A549 (cell line): Measurements from ENCODE around the gene AP3B1. TPM values are rescaled to one million over a fixed set of nuclear protein-coding genes. Genes with fewer than 3 reads are reported as not detected.

Source experiments
- ATAC-seq, 2 experiments: fragments of 200-7000 bp in 1 of 2; fragments of >200 bp in 1 of 2; cut with Nextera tagmentation in 1 of 2; cut with Tn5 transposase in 1 of 2; 3 replicates each; pipeline versions ENCODE4 v1.8.0 to v1.9.1; 2018 to 2020; ENCODE audit warnings: mild to moderate bottlenecking in 1 of 2, moderate library complexity in 1 of 2
- CTCF ChIA-PET: fragments of 300-600 bp; sonication (Branson Sonifier 250); formaldehyde crosslinking; extraction: SDS; loops from one replicate; lab custom pipeline; 2021; ENCODE audit warnings: antibody characterized with exemption, inconsistent platforms; lab: Yijun Ruan, JAX
- POLR2A ChIA-PET: fragments of 350-600 bp; formaldehyde crosslinking; extraction: SDS; loops from one replicate; lab custom pipeline; 2021; ENCODE audit warnings: antibody characterized with exemption, inconsistent platforms; lab: Yijun Ruan, JAX
- DNase-seq, 2 experiments: peaks; one replicate each; pipeline versions ENCODE4 v3.0.0 to v3.0.0-alpha.2; 2011 to 2016; ENCODE audit warnings: low read depth in 1 of 2, low spot score in 1 of 2
- FAIRE-seq: peaks from 2 replicates; lab custom pipeline; 2011; peaks lifted over from hg19 to GRCh38; lab: Jason Lieb, UNC
- H3K27ac ChIP-seq, 2 experiments: fragments of >200 bp; sonication (Bioruptor Twin); formaldehyde crosslinking; 3 replicates each; pipeline ENCODE4 v1.5.1; 2016 to 2017
- H3K4me1 ChIP-seq: fragments of >200 bp; sonication (Bioruptor Twin); formaldehyde crosslinking; 3 replicates; pipeline ENCODE4 v1.6.1; 2016
- H3K4me2 ChIP-seq: fragments of >200 bp; sonication (Bioruptor Twin); formaldehyde crosslinking; 3 replicates; pipeline ENCODE4 v1.6.1; 2016
- H3K4me3 ChIP-seq: fragments of >200 bp; sonication (Bioruptor Twin); formaldehyde crosslinking; 3 replicates; pipeline ENCODE4 v1.5.1; 2016
- H3K9me3 ChIP-seq: fragments of >200 bp; sonication (Bioruptor Twin); formaldehyde crosslinking; 3 replicates; pipeline ENCODE4 v1.6.1; 2016
- ATOH8 ChIP-seq: fragments of 250-450 bp; sonication (Bioruptor Pico); IDR thresholded peaks from 2 replicates; pipeline ENCODE4 v1.5.0; 2020; ENCODE audit warnings: low read depth, mild to moderate bottlenecking, moderate library complexity
- CBX8 ChIP-seq: fragments of 200-600 bp; sonication (generic); IDR thresholded peaks from 2 replicates; pipeline ENCODE4 v1.6.1; 2016
- CEBPB ChIP-seq, 2 experiments: fragments of >200 bp in 1 of 2; sonication (Bioruptor Twin) in 1 of 2; formaldehyde crosslinking in 1 of 2; IDR thresholded peaks; 2 replicates each; pipeline ENCODE4 v1.6.1; 2012 to 2016
- E2F6 ChIP-seq: IDR thresholded peaks from 2 replicates; pipeline ENCODE4 v1.6.1; 2012; ENCODE audit warnings: low read depth, borderline replicate concordance
- EHMT2 ChIP-seq: fragments of 200-600 bp; sonication (generic); IDR thresholded peaks from 2 replicates; pipeline ENCODE4 v1.6.1; 2016; ENCODE audit warnings: antibody characterized with exemption, low read depth, mild to moderate bottlenecking, moderate library complexity
- FOSB ChIP-seq: fragments of 250-450 bp; sonication (Bioruptor Pico); IDR thresholded peaks from 2 replicates; pipeline ENCODE4 v1.5.0; 2020; ENCODE audit warnings: mild to moderate bottlenecking, moderate library complexity
- FOSL2 ChIP-seq, 2 experiments: fragments of 450-650 bp in 1 of 2; fragments of >200 bp in 1 of 2; sonication (Bioruptor Twin) in 1 of 2; formaldehyde crosslinking; IDR thresholded peaks; 2 replicates each; pipeline versions ENCODE4 v1.5.0 to v1.6.1; 2016 to 2020; ENCODE audit warnings: mild to moderate bottlenecking in 1 of 2, moderate library complexity in 1 of 2
- GATA3 ChIP-seq: IDR thresholded peaks from 2 replicates; pipeline ENCODE4 v1.6.1; 2012; ENCODE audit warnings: borderline replicate concordance
- HDAC2 ChIP-seq: fragments of 200-600 bp; sonication (generic); IDR thresholded peaks from 2 replicates; pipeline ENCODE4 v1.6.1; 2016
- HES2 ChIP-seq: fragments of >200 bp; sonication (Bioruptor Twin); formaldehyde crosslinking; IDR thresholded peaks from 2 replicates; pipeline ENCODE4 v1.6.1; 2016
- HEYL ChIP-seq: fragments of 250-450 bp; sonication (Bioruptor Pico); IDR thresholded peaks from 2 replicates; pipeline ENCODE4 v1.8.0; 2021; ENCODE audit warnings: mild to moderate bottlenecking, moderate library complexity
- HOXA7 ChIP-seq: fragments of 250-450 bp; sonication (Bioruptor Pico); IDR thresholded peaks from 2 replicates; pipeline ENCODE4 v1.5.0; 2020; ENCODE audit warnings: mild to moderate bottlenecking, moderate library complexity
- HOXB13 ChIP-seq: fragments of 250-450 bp; sonication (Bioruptor Pico); IDR thresholded peaks from 2 replicates; pipeline ENCODE4 v1.5.0; 2020; ENCODE audit warnings: low read depth, mild to moderate bottlenecking, moderate library complexity
- JUN ChIP-seq, 2 experiments: fragments of >200 bp; sonication (Bioruptor Twin); formaldehyde crosslinking; IDR thresholded peaks; 2 replicates in 1 of 2; 3 replicates in 1 of 2; pipeline ENCODE4 v1.6.1; 2016 to 2017
- KDM5A ChIP-seq: fragments of 200-600 bp; sonication (generic); IDR thresholded peaks from 2 replicates; pipeline ENCODE4 v1.6.1; 2016; ENCODE audit warnings: antibody characterized with exemption, mild to moderate bottlenecking
- MYC ChIP-seq: IDR thresholded peaks from 2 replicates; pipeline ENCODE4 v1.6.1; 2012; ENCODE audit warnings: mild to moderate bottlenecking, inconsistent platforms, low read length, improper control_type of control experiment, borderline replicate concordance
- NFE2L2 ChIP-seq: fragments of 150-350 bp; conservative IDR thresholded peaks from 2 replicates; pipeline ENCODE4 v1.6.1; 2014; ENCODE audit warnings: low read length
- NR3C1 ChIP-seq: fragments of >200 bp; sonication (Bioruptor Twin); formaldehyde crosslinking; IDR thresholded peaks from 3 replicates; pipeline ENCODE4 v1.6.1; 2017
- PHF8 ChIP-seq: fragments of 200-600 bp; sonication (generic); IDR thresholded peaks from 2 replicates; pipeline ENCODE4 v1.6.1; 2016; ENCODE audit warnings: low read depth, mild to moderate bottlenecking, antibody characterized with exemption, moderate library complexity, borderline replicate concordance
- POLR2AphosphoS2 ChIP-seq: conservative IDR thresholded peaks from 2 replicates; pipeline ENCODE4 v1.6.1; 2012; ENCODE audit warnings: low read length, improper control_type of control experiment, inconsistent platforms
- RAD21 ChIP-seq, 2 experiments: fragments of >200 bp in 1 of 2; sonication (Bioruptor Twin) in 1 of 2; formaldehyde crosslinking in 1 of 2; IDR thresholded peaks in 1 of 2; conservative IDR thresholded peaks in 1 of 2; 2 replicates in 1 of 2; 3 replicates in 1 of 2; pipeline ENCODE4 v1.6.1; 2012 to 2018; ENCODE audit warnings: inconsistent platforms in 1 of 2
- RCOR1 ChIP-seq: fragments of 150-350 bp; IDR thresholded peaks from 2 replicates; pipeline ENCODE4 v1.6.1; 2014; ENCODE audit warnings: antibody characterized with exemption, low read length, low read depth
- SMC3 ChIP-seq: fragments of >200 bp; sonication (Bioruptor Twin); formaldehyde crosslinking; IDR thresholded peaks from 3 replicates; pipeline ENCODE4 v1.6.1; 2018; ENCODE audit warnings: inconsistent platforms
- ZNF302 ChIP-seq: fragments of 250-450 bp; sonication (Bioruptor Pico); IDR thresholded peaks from 2 replicates; pipeline ENCODE4 v1.9.0; 2021; ENCODE audit warnings: inconsistent platforms, mild to moderate bottlenecking, moderate library complexity
- ZSCAN20 ChIP-seq: fragments of 250-450 bp; sonication (Bioruptor Pico); IDR thresholded peaks from 2 replicates; pipeline ENCODE4 v1.8.0; 2022; ENCODE audit warnings: mild to moderate bottlenecking, moderate library complexity
- whole genome bisulfite sequencing: methylation state at CpG from one replicate; pipeline ENCODE4 v1.1.6; 2017; ENCODE audit errors: missing lambda C conversion rate; 5-methylcytosine and 5-hydroxymethylcytosine counted together
- polyA plus RNA-seq, 4 experiments: library from polyadenylated mRNA; depleted of rRNA in 3 of 4; stranded (reverse); fragments of >200 nt; fragmentation: RNase III in 1 of 4; extraction: RNeasy Plus Mini Kit Qiagen cat#74134 plus additional on column Dnase treatment in 1 of 4; gene quantifications; 2 replicates in 3 of 4; 3 replicates in 1 of 4; pipeline ENCODE4 v1.2.3, GENCODE V29; 2011 to 2017
- TF ChIP-seq, protein P1 (sequence below): IDR thresholded peaks from 2 replicates; pipeline ENCODE4 v1.6.1; 2012
- TF ChIP-seq, protein P2 (sequence below): fragments of 200-600 bp; sonication (generic); IDR thresholded peaks from 2 replicates; pipeline ENCODE4 v1.6.1; 2016; ENCODE audit warnings: antibody characterized with exemption, mild to moderate bottlenecking, moderate library complexity

The AP3B1 gene
- polyA plus RNA-seq, 2 of the 4 experiments (the other 2 are of a cell fraction), result 52.4 to 70.5 TPM

GRCh38 chr5:78213799-78214198 is 80.7 kb downstream of the AP3B1 start:
- H3K4me1 ChIP-seq, result peaks cover 38% of the 10 kb centered on the region
- TF ChIP-seq ZNF302 (CRISPR knock-in tag) (no peak), ATOH8 (CRISPR knock-in tag) (no peak), E2F6 (no peak), MYC (no peak), CEBPB (IDR thresholded peaks at IDR 0.05) (no peak), CBX8 (no peak), GATA3 (no peak), RCOR1 (no peak), HOXB13 (CRISPR knock-in tag) (no peak), HDAC2 (no peak), HES2 (no peak), FOSB (no peak), HOXA7 (CRISPR knock-in tag) (no peak), JUN (IDR thresholded peaks at IDR 0.05) (no peak)
- ATAC-seq, result no peak
- no peak overlapping the region for H3K4me3 ChIP-seq
- no peak for DNase-seq
- peak overlapping the region; percentile 78; the same call in 2 of the 3 replicates for H3K4me2 ChIP-seq
- POLR2A ChIA-PET, result no interaction called here
- peak overlapping the region in 1 of 2 experiments; percentile 50; a peak in 2 of 6 replicates for H3K27ac ChIP-seq
- H3K9me3 ChIP-seq, result no peaks in the 10 kb centered on the region
- FAIRE-seq, result no peak
- 79% methylated on average over 3 of the region's 3 CpGs for WGBS
- CTCF ChIA-PET, result no interaction called here

DNA sequence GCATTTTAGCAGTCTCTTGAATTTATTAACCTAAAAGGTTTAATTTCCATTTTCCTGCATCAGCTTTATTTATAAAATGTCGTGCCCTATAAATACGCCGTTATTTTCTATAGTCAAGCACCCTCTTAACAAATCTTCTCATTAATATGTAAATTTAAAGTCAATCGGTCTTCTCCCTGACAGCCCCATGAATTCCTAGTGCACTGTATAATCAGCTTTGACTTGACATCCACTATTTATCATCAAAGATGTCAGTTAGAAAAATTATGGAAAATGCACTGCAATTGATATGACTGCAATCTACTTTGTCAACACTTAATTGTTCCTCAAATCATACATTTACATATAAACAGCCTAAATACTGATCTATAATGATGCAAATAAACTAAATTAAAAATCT is 83.4 kb downstream of the AP3B1 start:
- no peak overlapping the region for H3K4me3 ChIP-seq
- H3K4me1 ChIP-seq, result peaks cover 23% of the 10 kb centered on the region
- ChIA-PET POLR2A (no interaction called here), CTCF (no interaction called here)
- TF ChIP-seq ATOH8 (CRISPR knock-in tag) (no peak), NR3C1 (no peak), GATA3 (no peak), PHF8 (no peak), CBX8 (no peak)
- TF ChIP-seq, protein P1, sequence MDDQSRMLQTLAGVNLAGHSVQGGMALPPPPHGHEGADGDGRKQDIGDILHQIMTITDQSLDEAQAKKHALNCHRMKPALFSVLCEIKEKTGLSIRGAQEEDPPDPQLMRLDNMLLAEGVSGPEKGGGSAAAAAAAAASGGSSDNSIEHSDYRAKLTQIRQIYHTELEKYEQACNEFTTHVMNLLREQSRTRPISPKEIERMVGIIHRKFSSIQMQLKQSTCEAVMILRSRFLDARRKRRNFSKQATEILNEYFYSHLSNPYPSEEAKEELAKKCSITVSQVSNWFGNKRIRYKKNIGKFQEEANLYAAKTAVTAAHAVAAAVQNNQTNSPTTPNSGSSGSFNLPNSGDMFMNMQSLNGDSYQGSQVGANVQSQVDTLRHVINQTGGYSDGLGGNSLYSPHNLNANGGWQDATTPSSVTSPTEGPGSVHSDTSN, result no peak
- DNase-seq (no peak), FAIRE-seq (no peak), ATAC-seq (no peak)
- H3K27ac ChIP-seq, result no peak overlapping the region
- no peaks in the 10 kb centered on the region for H3K9me3 ChIP-seq
- WGBS, result 94% methylated on average over 4 of the region's 4 CpGs
- H3K4me2 ChIP-seq, result no peak overlapping the region

GRCh38 chr5:78204241-78204640 is 90.3 kb downstream of the AP3B1 start:
- ChIA-PET POLR2A (no interaction called here), CTCF (interaction anchor here (0.5 kb wide), 1 partner anchor 21 kb away, joined by 3 read pairs; no protein-coding TSS in a partner anchor)
- ATAC-seq (no peak), DNase-seq (no peak), FAIRE-seq (no peak)
- Histone ChIP-seq H3K9me3 (no peaks in the 10 kb centered on the region), H3K4me2 (no peak overlapping the region), H3K27ac (no peak overlapping the region), H3K4me1 (no peaks in the 10 kb centered on the region), H3K4me3 (no peak overlapping the region)
- WGBS, result 74% methylated on average over 2 of the region's 2 CpGs
- no peak for TF ChIP-seq HDAC2
- no peak for TF ChIP-seq ZSCAN20 (CRISPR knock-in tag)
- no peak for TF ChIP-seq KDM5A
- no peak for TF ChIP-seq HEYL (CRISPR knock-in tag)
- TF ChIP-seq NFE2L2, result no peak
- TF ChIP-seq RAD21 (conservative IDR thresholded peaks at IDR 0.05 in 1 of 2, IDR thresholded peaks at IDR 0.05 in 1 of 2), result no peak
- no peak for TF ChIP-seq EHMT2
- TF ChIP-seq, protein P2, sequence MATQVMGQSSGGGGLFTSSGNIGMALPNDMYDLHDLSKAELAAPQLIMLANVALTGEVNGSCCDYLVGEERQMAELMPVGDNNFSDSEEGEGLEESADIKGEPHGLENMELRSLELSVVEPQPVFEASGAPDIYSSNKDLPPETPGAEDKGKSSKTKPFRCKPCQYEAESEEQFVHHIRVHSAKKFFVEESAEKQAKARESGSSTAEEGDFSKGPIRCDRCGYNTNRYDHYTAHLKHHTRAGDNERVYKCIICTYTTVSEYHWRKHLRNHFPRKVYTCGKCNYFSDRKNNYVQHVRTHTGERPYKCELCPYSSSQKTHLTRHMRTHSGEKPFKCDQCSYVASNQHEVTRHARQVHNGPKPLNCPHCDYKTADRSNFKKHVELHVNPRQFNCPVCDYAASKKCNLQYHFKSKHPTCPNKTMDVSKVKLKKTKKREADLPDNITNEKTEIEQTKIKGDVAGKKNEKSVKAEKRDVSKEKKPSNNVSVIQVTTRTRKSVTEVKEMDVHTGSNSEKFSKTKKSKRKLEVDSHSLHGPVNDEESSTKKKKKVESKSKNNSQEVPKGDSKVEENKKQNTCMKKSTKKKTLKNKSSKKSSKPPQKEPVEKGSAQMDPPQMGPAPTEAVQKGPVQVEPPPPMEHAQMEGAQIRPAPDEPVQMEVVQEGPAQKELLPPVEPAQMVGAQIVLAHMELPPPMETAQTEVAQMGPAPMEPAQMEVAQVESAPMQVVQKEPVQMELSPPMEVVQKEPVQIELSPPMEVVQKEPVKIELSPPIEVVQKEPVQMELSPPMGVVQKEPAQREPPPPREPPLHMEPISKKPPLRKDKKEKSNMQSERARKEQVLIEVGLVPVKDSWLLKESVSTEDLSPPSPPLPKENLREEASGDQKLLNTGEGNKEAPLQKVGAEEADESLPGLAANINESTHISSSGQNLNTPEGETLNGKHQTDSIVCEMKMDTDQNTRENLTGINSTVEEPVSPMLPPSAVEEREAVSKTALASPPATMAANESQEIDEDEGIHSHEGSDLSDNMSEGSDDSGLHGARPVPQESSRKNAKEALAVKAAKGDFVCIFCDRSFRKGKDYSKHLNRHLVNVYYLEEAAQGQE, result no peak
- no peak for TF ChIP-seq FOSL2 (IDR thresholded peaks at IDR 0.05)
- TF ChIP-seq FOSL2 (CRISPR knock-in tag; IDR thresholded peaks at IDR 0.05), result no peak
- TF ChIP-seq ZNF302 (CRISPR knock-in tag), result no peak
- TF ChIP-seq POLR2AphosphoS2, result no peak
- TF ChIP-seq GATA3, result no peak
- no peak for TF ChIP-seq SMC3
- no peak for TF ChIP-seq HOXB13 (CRISPR knock-in tag)
